Left forelimb (tissue), 1 donor: ENCODE results near the gene SHB.

Experiments
- DNase-seq: peaks from one replicate; pipeline ENCODE4 v3.0.0-alpha.2; 2018; ENCODE audit warnings: low spot score

The SHB gene

GRCh38 chr9:38068701-38069628, at the start of gene SHB:
Gene SHB (minus strand): TSS chr9:38069227. CDS start chr9:38068645, 582 bp downstream.
- peak; percentile 92 for DNase-seq

GRCh38 chr9:38117651-38118050, 48.6 kb upstream of the SHB start:
- no peak for DNase-seq

- no peak for DNase-seq
Measured at GRCh38 chr9:38114905-38115304, 45.9 kb upstream of the SHB start.

GRCh38 chr9:38112456-38112855, 43.4 kb upstream of the SHB start:
- no peak for DNase-seq

GRCh38 chr9:38112049-38112448, 43.0 kb upstream of the SHB start:
- no peak for DNase-seq

GRCh38 chr9:38110476-38110875, 41.4 kb upstream of the SHB start:
- no peak for DNase-seq

- no peak for DNase-seq
Measured at GRCh38 chr9:38109601-38110000, 40.6 kb upstream of the SHB start.

- no peak for DNase-seq
Measured at GRCh38 chr9:38108326-38108725, 39.3 kb upstream of the SHB start.

GRCh38 chr9:38107811-38108304, 38.8 kb upstream of the SHB start:
- DNase-seq = no peak

GRCh38 chr9:38107405-38107804, 38.4 kb upstream of the SHB start:
- no peak for DNase-seq

GRCh38 chr9:38106488-38106887, 37.5 kb upstream of the SHB start:
- DNase-seq = no peak

- no peak for DNase-seq
Measured at GRCh38 chr9:38103340-38103739, 34.3 kb upstream of the SHB start.

- DNase-seq = no peak
Measured at GRCh38 chr9:38101423-38101822, 32.4 kb upstream of the SHB start.

GRCh38 chr9:38096238-38096805, 27.3 kb upstream of the SHB start:
- no peak for DNase-seq

- no peak for DNase-seq
Measured at GRCh38 chr9:38094165-38094564, 25.1 kb upstream of the SHB start.

GRCh38 chr9:38092656-38093055, 23.6 kb upstream of the SHB start:
- no peak for DNase-seq

GRCh38 chr9:38092200-38092524, 23.1 kb upstream of the SHB start:
- no peak for DNase-seq

GRCh38 chr9:38091310-38092199, 22.5 kb upstream of the SHB start:
- no peak for DNase-seq

GRCh38 chr9:38090170-38090569, 21.1 kb upstream of the SHB start:
- DNase-seq = no peak

- DNase-seq = no peak
Measured at GRCh38 chr9:38089387-38090165, 20.5 kb upstream of the SHB start.
